A673 (cell line): ENCODE data around the gene OR1E2. TPM values are rescaled to one million over a fixed set of nuclear protein-coding genes. Genes with fewer than 3 reads are reported as not detected.
"Not testable (repeated sequence)": the region's sequence is repeated elsewhere in the genome, so short reads cannot be mapped to it uniquely, and the experiment has no call there.

Experiments used
- BruUV-seq: library from RNA; stranded (reverse); fragments of 400-500 nt; replicated peaks from 2 replicates; lab custom pipeline; 2021; lab: Mats Ljungman, UMichigan
- CTCF ChIA-PET: fragments of 300-600 bp; sonication (Branson Sonifier 250); formaldehyde crosslinking; loops from one replicate; lab custom pipeline; 2022; ENCODE audit warnings: antibody characterized with exemption; lab: Charles Lee
- POLR2A ChIA-PET: fragments of 300-600 bp; sonication (Branson Sonifier 250); formaldehyde crosslinking; loops from one replicate; lab custom pipeline; 2022; ENCODE audit warnings: antibody characterized with exemption; ENCODE audit not compliant: low non-redundant PET; lab: Charles Lee
- DNase-seq: peaks from one replicate; pipeline ENCODE4 v3.0.0-alpha.2; 2015; ENCODE audit warnings: low spot score
- H3K27ac ChIP-seq: fragments of 200-600 bp; sonication (generic); 2 replicates; pipeline ENCODE4 v1.5.1; 2016; ENCODE audit warnings: mixed run types, low read depth, mild to moderate bottlenecking, mixed read lengths, antibody characterized with exemption, low read length; ENCODE audit not compliant: poor library complexity, severe bottlenecking
- H3K27me3 ChIP-seq: fragments of 200-600 bp; sonication (generic); replicated peaks from 2 replicates; pipeline ENCODE4 v1.6.1; 2017; ENCODE audit warnings: mixed run types, low read depth, mild to moderate bottlenecking, mixed read lengths, antibody characterized with exemption, low read length; ENCODE audit not compliant: insufficient read depth, poor library complexity
- H3K36me3 ChIP-seq: fragments of 200-600 bp; sonication (generic); 2 replicates; pipeline ENCODE4 v1.6.1; 2016; ENCODE audit warnings: mixed run types, mild to moderate bottlenecking, mixed read lengths, antibody characterized with exemption, low read length; ENCODE audit not compliant: insufficient read depth, poor library complexity, severe bottlenecking
- H3K4me1 ChIP-seq: fragments of 200-600 bp; sonication (generic); 2 replicates; pipeline ENCODE4 v1.6.1; 2017; ENCODE audit warnings: mixed run types, mild to moderate bottlenecking, mixed read lengths, antibody characterized with exemption, low read length; ENCODE audit not compliant: insufficient read depth, poor library complexity, severe bottlenecking
- H3K4me3 ChIP-seq: fragments of 200-600 bp; sonication (generic); 2 replicates; pipeline ENCODE4 v1.5.1; 2016; ENCODE audit warnings: low read depth, mixed run types, mild to moderate bottlenecking, mixed read lengths, low read length; ENCODE audit not compliant: poor library complexity, severe bottlenecking
- H3K9me3 ChIP-seq: fragments of 200-600 bp; sonication (generic); 2 replicates; pipeline ENCODE4 v1.6.1; 2016; ENCODE audit warnings: mixed run types, low read depth, mild to moderate bottlenecking, mixed read lengths, antibody characterized with exemption, low read length; ENCODE audit not compliant: poor library complexity, severe bottlenecking
- CTCF ChIP-seq: fragments of 300-800, 200-600 bp; sonication (generic); conservative IDR thresholded peaks from 2 replicates; pipeline ENCODE4 v1.5.1; 2017; ENCODE audit warnings: low read depth, mild to moderate bottlenecking, antibody characterized with exemption, low read length, moderate library complexity, mixed read lengths
- EZH2 ChIP-seq: fragments of 200-600 bp; sonication (generic); IDR thresholded peaks from 2 replicates; pipeline ENCODE4 v1.6.1; 2017; ENCODE audit warnings: borderline replicate concordance, low read depth, mild to moderate bottlenecking, mixed read lengths, antibody characterized with exemption, low read length; ENCODE audit not compliant: poor library complexity, severe bottlenecking
- intact Hi-C: fragments of 100-400 bp; cut with micrococcal nuclease; formaldehyde crosslinking; loops from one replicate; pipeline ENCODE4 v1.10.0; 2022; ENCODE audit not compliant: unreplicated experiment
- total RNA-seq: library from RNA; stranded (reverse); gene quantifications from 2 replicates; pipeline ENCODE4 v1.2.3, GENCODE V29; 2021

The OR1E2 gene
- total RNA-seq, 1 experiment from 2014 or later, result not detected

- ChIA-PET CTCF (no interaction called here), POLR2A (no interaction called here)
- DNase-seq, result no peak
- no peaks in the 10 kb centered on the region for H3K36me3 ChIP-seq
- H3K27ac ChIP-seq, result no peak within 1 kb of the TSS
- no peaks in the 10 kb centered on the region for H3K4me1 ChIP-seq
- TF ChIP-seq EZH2 (no peak), CTCF (no peak)
- no peaks in the 10 kb centered on the region for H3K27me3 ChIP-seq
- H3K4me3 ChIP-seq, result no peak within 1 kb of the TSS
- intact Hi-C loops, result no loop called here
- no peaks in the 10 kb centered on the region for H3K9me3 ChIP-seq
- no TSS peak for BruUV-seq
Measured at GRCh38 chr17:3398310-3398709, 35.3 kb downstream of the OR1E2 start, which contains the start of gene OR1E1. TSS of gene OR1E1 (minus strand) at chr17:3398410. CDS start at chr17:3398410, 0 bp downstream.

- H3K9me3 ChIP-seq, CTCF ChIA-PET, H3K36me3 ChIP-seq, DNase-seq, intact Hi-C loops, H3K4me3 ChIP-seq, H3K27me3 ChIP-seq, H3K4me1 ChIP-seq, POLR2A ChIA-PET, BruUV-seq, H3K27ac ChIP-seq: not testable (repeated sequence)
Measured at GRCh38 chr17:3397801-3398200, 35.8 kb downstream of the OR1E2 start.

- H3K27me3 ChIP-seq, result peaks cover 3% of the 10 kb centered on the region
- H3K9me3 ChIP-seq, result no peaks in the 10 kb centered on the region
- no peak overlapping the region for H3K27ac ChIP-seq
- no peaks in the 10 kb centered on the region for H3K4me1 ChIP-seq
- no peak overlapping the region for H3K4me3 ChIP-seq
- H3K36me3 ChIP-seq, result no peaks in the 10 kb centered on the region
- TF ChIP-seq CTCF (no peak), EZH2 (no peak)
- intact Hi-C loops, result no loop called here
- BruUV-seq, result no TSS peak
- CTCF ChIA-PET, result no interaction called here
- POLR2A ChIA-PET, result no interaction called here
- DNase-seq, result no peak
Measured at GRCh38 chr17:3389791-3390190, 43.9 kb downstream of the OR1E2 start.
